ENCODE data around the gene PFDN4.

Gene PFDN4, protein sequence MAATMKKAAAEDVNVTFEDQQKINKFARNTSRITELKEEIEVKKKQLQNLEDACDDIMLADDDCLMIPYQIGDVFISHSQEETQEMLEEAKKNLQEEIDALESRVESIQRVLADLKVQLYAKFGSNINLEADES

DNA sequence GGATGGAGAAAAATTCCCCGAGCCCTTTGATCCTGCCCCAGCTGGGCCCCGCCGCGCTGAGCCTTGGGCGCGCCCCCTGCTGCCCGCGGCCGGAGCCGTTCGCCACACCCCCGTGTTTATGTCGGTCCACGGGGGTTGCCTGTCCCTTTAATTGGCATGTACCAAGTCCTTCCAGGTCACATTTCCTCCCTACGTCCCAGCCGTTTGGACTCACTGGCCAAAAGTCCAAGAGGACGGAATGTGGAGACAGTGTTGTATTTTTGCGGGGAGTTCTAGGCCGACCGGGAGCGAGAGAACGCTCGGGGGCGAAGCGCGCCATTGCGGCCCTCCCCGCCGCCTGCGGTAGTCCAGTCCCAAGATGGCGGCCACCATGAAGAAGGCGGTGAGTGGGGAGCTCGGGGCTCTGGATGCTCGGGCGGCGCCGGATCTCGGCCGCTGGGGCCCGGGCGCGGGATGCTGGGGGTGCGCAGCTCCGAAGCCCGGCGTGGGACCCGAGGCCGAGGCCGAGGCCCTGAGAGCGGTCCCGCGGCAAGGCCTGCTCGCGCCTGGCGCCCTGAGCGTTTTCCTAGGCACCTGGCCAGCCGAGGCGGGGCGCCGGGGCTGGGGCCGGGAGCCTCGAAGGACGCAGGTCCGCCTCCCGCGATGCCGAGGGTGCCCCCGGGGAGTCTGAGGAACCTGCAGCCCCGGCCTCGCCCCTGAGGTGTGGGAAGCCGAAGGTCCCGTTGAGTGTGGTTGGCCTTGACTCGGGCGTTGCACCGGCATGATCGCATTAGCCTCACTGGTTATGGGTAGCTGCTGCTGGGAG, at the start of gene PFDN4:
PFDN4 (plus strand) TSS at position 345 of the 805 bp plus-strand sequence; CDS start at position 359, 14 bp downstream.
- DNase-seq (ENCODE audit: low spot score) (peak; percentile 99), FAIRE-seq (peak; percentile 82)

DNA sequence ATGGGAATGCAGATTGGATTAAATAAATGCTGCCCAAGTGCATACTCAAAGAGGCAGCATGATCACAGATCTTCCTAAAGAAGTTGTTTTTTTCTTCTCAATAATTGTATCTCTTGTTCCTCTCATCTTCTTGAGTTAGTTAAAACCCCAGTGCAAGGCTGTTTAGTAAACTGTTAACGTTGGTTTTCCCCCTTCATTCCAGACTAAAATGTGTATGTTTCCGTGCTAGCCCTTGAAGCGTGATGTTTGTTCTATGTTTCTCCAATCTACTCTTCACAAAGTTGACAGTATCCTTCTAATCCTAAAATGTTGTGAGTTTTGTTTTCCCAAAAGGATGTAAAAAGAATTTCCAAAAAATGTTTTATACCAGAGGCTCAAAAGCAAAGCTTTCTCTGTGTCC, 49.7 kb upstream of the PFDN4 start:
- no peak for FAIRE-seq

DNA sequence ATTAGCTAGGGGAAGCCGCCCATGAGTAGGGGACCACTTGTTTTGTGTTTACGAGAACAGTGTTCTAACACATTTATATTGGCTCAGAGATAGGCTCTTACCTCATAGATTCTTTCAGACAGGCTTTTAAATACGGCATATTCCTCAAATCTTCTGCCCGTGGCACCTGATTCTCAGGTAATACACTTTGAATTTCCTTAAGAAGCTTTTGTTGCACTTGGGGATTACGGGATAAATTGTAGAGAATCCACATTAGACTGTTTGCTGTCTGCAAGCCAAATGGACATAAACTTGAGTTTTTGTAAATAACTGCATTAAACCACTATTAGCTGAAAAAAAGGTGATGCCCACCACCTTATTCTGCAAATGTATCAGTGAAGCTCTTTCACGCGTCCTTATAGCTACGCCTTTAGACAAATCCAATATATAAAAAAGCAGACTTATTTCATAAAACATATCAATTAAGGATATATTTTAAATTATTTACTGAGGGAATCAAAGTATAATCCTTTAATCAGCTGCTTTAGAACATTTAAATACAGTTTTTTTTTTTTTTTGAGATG, 49.0 kb upstream of the PFDN4 start:
- no peak for DNase-seq (ENCODE audit: low spot score)
- FAIRE-seq: no peak

More for the DNA sequence above, 49.7 kb upstream of the PFDN4 start:
- DNase-seq (ENCODE audit: low spot score): no peak

DNA sequence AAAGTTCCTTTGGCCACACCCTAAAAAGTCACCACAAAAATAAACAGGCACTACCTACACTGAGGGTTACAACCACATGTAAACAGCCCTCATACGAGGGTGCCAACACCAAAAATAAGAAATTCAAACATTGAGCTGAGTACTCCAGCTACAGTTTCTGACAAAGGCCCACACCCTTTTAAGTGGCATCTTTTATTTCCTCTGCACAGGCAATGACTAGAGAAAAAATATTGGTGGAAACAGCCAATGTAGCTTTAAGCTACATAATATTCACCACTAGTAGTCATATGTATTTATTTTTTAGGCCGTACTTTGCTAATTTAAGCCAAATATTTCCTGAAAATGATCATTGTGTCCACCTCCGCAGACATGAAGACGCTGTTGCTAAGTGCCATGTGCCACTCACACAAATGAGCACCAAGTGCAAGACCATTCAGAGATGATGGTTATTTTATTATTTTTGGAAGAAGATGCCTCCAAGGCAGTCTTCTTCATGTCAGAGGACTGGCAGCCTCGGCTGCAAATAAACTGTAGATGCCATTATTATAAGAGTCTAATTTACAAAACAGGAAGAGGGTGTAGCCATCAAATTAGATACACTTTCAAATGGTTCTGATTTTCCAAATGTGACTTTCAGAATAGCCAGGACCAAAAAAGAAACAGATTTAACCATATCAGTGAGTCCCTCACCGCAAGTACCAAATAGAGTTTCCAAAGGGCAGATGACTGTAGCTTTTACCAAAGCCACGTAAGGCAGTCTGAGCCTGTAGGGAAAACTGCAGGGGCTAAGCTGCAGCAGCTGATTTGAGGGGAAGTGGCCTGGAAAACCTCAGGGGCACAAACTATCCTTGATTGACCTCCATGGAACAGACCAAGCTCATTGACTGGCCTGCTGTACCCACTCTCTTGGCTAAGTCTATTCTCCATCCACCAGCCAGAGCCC, 47.6 kb upstream of the PFDN4 start:
- FAIRE-seq (no peak), DNase-seq (ENCODE audit: low spot score) (no peak)

DNA sequence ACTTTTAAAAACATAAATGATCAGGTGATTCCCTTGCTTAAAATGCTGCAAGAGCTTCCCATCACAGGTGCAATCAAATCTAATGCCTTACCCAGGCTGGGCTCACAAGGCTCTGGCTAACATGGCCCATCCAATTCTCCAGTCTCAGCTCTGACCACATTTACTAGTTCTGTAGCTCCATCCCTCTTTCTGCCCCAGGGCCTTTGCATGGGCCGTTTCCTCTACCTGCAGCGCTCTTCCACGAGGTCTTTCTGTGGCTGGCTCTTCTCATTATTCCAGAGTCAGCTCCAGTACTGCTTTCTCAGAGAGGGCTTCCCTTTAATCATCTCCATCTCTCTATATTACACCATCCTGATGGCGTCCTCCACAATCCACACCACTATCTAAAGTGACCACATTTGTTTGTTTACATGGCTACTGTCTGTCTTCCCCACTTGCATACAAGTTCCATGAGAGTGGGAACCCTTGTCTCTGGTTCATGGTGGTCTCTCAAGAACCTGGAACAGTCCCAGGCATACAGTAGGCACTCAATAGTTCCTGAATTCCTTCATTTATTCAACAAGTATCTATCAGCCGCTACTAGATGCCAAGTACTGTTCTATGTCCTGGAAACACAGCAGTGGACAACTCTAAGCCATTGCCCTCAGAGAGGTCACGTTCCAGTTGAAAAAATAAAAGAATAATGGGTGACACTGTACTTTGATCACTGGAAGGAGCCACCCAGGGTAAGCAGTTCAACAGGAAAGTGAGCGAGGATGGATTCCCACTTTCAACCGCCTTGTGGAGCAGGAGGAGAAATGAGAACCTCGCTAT, 46.7 kb upstream of the PFDN4 start:
- FAIRE-seq: no peak
- DNase-seq (ENCODE audit: low spot score): no peak

DNA sequence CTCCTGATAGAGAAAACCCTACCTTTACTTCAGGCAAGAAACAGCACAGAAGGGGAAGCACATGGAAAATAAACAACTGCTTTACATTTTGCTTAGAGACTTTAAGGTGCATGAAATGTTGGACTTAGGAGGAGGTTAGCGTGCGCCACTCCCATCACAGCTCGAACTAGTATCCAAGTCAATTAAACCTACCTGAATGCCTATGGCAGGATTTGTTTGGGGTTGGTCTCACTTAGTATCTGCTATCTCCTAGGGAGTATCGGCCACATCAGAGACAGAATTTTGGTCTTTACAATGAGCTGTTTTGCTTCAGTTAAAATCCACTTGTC, 46.1 kb upstream of the PFDN4 start:
- FAIRE-seq (no peak), DNase-seq (ENCODE audit: low spot score) (no peak)

DNA sequence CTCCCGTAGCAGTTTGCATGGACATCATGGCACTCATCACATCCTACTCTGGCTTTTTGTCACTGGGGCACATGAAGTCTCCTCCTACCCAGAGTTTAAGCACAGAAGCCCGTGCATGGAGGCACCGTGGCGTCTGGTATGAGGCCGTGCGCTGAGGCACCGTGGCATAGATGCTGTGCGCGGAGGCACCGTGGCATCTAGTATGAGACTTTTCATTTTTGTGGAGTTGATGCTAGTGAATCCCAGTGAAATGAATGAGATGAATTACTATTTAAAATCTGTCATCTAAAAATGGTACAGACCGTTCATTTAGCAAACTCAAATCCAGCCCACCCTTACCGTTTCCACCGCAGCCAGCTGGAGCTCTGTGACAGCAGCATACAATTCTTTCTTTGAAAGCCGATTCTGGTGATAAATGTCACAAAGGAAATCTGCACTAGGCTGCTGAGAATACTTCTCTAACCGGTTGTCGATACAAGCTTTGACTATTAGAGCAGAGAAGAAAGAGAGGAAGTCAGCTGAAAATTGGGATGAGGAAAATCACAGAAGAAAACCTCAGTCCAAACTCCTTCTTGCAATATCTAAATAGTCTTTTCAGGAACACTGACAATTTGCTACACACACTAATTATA, 45.4 kb upstream of the PFDN4 start:
- no peak for FAIRE-seq

DNA sequence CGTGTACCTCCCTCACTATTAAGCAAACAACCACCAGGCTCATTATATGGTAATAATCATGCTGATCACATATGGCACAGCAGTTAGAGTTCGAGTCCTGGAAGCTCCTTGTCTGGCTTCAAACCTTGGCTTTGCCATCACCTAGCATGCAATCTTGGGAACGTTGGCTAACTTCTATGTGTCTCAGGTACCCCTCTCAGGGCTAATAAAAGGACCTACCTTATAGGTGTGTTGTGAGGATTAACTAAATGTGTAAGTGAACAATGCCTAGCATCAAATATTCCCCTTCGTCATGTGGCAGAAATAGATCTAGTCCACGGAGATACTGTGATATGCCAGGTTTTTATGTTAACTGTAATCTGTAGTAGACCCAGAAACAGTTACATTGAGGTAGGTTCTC, 44.5 kb upstream of the PFDN4 start:
- DNase-seq (ENCODE audit: low spot score) (no peak), FAIRE-seq (no peak)

More for the DNA sequence above, 45.4 kb upstream of the PFDN4 start:
- no peak for DNase-seq (ENCODE audit: low spot score)

DNA sequence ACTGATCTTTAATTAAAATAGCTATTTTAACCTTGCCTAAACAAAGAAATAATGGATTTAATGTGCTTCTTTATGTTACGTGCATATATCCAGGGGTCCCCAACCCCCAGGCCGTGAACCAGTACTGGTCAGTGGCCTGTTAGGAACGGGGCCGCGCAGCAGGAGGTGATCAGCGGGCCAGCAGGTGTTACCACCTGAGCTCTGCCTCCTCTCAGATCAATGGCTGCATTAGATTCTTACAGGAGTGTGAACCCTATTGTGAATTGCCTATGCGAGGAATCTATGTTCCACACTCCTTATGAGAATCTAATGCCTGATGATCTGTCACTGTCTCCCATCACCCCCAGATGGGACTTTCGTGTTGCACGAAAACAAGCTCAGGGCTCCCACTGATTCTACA, 42.9 kb upstream of the PFDN4 start:
- DNase-seq (ENCODE audit: low spot score) (no peak), FAIRE-seq (no peak)

DNA sequence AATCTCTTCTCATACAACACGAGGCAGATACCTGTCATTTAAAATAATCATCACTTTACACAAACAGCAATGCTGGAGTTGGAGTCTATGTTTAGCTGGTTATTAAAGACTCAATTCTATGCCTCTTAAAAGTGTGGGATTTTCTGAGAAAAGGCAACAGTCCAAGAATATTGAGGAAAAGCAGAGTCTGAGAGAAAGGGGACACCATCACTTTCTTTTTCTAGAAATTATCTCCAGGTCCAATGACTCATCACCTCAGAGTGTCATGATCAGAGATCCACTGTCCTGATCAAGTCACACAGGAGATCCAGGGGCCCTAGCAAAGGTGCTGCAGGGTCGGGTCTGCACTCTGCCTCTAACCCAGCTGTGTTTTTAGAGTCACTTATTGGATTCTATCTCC, 42.1 kb upstream of the PFDN4 start:
- FAIRE-seq: peak; percentile 69

DNA sequence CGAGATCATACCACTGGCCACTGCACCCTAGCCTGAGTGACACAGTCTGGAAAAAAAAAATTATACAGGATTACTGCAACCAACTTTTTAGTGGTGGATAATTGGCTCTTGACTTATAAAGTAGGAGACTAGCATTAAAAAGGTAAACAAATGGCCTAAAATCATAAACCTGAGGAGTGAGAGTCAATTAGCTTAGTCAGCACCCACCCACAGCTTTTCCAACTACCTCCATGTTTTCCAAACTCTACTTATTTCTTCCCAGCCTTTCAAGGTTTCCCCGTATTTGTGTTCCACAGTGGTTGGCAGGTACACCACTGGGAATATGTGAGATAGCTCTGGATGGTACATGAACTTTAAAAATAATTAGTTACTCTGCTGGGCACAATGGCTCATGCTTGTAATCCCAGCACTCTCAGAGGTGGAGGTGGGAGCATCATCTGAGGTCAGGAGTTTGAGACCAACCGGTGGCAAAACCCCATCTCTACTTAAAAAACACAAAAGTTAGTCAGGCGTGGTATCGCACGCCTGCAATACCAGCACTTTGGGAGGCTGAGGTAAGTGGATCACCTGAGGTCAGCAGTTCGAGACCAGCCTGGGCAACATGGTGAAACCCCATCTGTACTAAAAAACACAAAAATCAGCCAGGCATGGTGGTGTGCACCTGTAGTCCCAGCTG, 40.8 kb upstream of the PFDN4 start:
- DNase-seq (ENCODE audit: low spot score) (no peak), FAIRE-seq (no peak)

More for the DNA sequence above, 42.1 kb upstream of the PFDN4 start:
- no peak for DNase-seq (ENCODE audit: low spot score)

DNA sequence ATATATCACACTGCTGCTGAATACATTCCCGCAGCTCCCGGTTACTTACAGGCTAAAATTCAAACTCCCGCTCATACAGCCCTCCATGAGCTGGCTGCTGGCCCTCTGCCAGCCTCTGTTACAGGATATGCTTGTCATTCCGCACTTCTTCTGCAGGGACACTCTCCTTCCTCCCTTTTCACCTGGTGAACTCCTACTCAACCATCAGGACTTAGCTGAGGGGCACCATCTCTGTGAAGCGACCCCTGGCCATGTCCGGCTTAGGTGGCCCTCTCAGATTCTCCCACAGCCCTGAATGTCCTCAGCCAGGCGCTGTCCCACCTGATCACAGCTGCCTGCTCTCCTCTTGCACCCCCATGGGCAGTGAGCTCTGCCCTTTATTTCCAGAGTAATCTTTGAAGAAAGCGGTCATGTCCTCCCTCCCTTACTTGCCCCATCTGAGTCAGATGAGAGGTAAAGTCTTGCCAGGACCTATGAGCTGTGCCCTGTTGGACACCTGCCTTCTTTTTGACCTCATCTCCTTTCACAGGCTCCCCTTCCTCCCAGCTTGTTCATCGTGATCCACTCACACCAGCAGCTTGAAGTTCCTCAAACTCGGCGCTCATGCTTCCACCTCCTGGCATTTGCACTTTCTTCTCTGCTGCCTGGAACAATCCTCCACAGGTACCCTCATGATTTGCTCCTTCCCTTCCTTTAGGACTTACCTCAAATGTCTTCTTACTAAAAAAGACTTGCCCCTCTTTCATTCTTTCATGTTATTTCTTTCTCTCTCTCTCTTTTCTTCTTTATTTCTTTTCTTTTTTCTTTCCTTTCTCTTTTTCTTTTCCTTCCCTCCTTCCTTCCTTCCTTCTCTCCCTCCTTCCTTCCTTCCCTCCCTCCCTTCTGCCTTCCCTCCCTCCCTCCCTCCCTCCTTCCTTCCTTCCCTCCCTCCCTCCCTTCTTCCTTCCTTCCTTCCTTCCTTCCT, 39.7 kb upstream of the PFDN4 start:
- FAIRE-seq: peak; percentile 83
- DNase-seq (ENCODE audit: low spot score): peak; percentile 84

DNA sequence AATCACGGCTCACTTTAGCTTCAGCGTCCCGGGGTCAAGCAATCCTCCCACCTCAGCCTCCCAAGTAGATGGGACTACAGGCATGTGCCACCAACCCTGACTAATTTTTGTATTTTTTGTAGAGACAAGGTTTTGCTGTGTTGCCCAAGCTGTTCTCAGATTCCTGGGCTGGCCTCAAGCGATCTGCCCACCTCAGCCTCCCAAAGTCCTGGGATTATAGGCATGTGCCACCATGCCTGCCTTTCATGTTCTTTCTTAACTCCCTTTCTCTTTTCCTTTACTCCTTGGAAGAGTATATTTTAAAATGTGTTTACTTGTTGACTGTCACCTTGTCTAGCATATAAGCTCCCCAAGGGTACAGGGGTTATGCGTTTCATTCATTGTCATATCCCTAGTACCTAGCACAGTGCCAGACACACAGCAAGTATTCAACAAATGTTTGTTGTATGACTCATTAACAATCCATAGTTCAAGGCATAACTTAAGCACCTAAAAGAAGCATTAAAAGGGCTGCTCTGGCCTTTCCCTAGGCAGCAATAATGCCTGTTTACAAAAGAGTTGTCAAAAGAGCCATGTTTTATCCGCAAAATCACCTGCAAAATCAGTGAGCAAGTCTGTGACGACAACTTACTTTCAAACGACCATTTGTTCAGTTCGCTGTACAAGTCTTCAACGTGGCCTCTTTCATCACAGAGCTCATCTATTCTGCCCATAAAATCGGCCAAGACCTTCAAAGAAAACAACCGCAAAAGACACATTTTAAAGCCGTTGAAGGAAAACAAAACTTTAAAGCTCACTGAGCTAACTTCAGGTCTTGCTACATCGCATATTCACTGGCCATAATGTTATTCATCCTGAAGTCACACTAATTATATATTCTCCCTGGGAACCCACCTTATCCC, 38.7 kb upstream of the PFDN4 start:
- peak; percentile 42 for DNase-seq (ENCODE audit: low spot score)
- FAIRE-seq: no peak

DNA sequence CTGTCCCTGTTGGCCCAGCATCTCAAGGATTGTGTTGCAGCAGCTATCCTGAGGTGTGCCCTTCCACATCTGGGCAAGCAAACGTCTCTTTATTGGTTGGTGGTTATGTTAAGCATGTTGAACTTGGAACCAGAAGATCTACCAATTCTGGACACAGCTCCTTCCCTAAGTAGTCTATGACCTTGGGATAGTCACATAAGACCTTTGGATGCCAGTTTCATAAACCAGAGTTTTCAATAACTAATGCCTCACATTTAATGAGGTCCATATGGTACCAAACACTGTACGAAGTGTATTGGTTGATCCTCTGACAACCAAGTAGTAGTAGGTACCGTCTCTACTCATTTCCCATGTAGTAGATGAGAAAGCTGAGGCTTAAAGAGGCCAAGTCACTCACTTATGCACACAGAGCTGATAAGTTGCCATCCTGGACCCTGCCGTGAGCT, 37.8 kb upstream of the PFDN4 start:
- FAIRE-seq (no peak), DNase-seq (ENCODE audit: low spot score) (no peak)

DNA sequence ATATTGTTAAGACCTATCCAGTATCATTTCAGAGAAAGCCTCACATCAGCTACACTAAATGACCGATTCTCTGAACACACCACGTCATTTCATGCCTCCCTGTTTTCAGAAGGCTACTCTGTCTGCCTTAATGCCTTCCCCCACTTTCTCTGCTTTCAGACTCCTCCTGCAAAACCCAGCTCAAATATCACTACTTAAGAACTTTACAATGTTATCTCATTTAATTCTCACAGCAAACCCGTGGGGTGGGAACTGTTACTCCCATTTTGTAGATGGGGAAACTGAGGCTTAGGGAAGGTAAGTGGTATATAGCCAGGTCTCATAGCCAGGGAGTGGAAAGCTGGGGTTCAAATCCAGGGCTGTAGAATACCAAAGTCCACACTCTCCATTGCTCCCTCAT, 36.9 kb upstream of the PFDN4 start:
- no peak for DNase-seq (ENCODE audit: low spot score)
- no peak for FAIRE-seq

DNA sequence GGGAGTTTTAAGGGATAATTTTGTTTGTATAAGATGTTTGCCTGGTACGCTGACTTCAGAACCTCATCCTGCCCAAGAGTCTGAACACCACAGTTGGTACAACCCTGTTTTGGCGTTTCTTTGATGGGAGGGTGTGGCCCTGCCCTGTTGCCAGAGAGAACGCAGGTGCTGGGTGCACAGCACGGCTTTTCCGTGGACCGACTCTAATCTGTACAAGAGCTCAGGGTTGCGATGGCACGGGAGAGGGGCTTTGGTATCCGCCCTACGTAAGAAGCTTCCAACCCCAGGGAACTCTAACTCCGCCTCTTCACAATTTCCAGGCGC, 35.4 kb upstream of the PFDN4 start:
- no peak for DNase-seq (ENCODE audit: low spot score)
- FAIRE-seq: no peak

DNA sequence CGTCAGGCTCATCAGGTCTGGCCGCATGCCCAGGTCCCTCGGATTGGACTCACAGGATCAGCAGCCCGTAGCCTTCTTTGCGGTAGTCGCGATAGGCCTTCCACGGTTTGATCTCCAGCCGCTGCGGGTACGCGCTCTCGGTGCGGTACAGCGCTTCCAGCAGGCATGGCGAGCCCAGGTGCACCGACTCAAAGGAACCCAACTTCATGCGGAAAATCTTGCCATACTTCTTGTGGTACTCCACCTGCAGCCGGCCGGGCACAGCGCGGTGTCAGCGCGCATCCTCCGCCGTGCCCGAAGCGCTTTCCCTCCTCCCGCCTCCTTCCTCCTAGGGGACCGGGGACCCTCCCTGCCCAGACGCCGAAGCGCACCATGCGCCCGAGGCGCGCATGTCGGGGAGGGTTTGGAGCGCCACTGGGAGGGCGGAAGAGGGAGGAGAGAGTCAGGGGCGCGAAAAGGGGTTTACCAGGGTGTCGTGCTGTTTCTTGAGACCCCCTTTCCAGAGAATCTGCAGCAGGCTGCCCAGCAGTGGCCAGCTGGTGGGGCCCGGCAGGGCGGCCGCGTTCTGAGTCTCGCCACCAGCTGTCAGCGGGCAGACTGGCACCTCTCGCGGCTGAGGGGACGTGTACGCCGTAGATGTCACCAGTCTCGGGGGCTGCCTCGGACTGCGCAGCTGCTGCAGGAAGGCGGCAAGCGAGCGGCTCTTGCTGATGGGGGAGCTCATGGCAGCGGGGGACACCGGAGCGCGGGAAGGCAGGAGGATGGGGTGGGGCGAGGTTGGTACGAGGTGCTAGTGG, 34.8 kb upstream of the PFDN4 start:
- no peak for DNase-seq (ENCODE audit: low spot score)

More for the DNA sequence above, 34.8 kb upstream of the PFDN4 start:
- FAIRE-seq: no peak
